Fibroblast of pulmonary artery (primary cell): Measurements from ENCODE around the gene TMEM213.

ENCODE experiments used
- DNase-seq: peaks from one replicate; pipeline ENCODE4 v3.0.0-alpha.2; 2010; ENCODE audit warnings: low read depth
- H3K4me3 ChIP-seq: replicated peaks from 2 replicates; pipeline ENCODE4 v1.5.1; 2011; ENCODE audit warnings: low read depth, mild to moderate bottlenecking, control low read depth, low read length, moderate library complexity
- CTCF ChIP-seq: IDR thresholded peaks from 2 replicates; pipeline ENCODE4 v1.5.1; 2011; ENCODE audit warnings: mild to moderate bottlenecking, control low read depth, low read length, inconsistent platforms; ENCODE audit errors: missing control alignments

Gene TMEM213

GRCh38 chr7:138753150-138753518 lies 44.7 kb upstream of the TMEM213 start:
- no peak for TF ChIP-seq CTCF
- H3K4me3 ChIP-seq = no peak overlapping the region
- no peak for DNase-seq

- no peak for TF ChIP-seq CTCF
- no peak overlapping the region for H3K4me3 ChIP-seq
- no peak for DNase-seq
Measured at GRCh38 chr7:138753610-138754009, 44.2 kb upstream of the TMEM213 start.

- no peak for TF ChIP-seq CTCF
- H3K4me3 ChIP-seq = no peak overlapping the region
- peak; percentile 14 for DNase-seq
Measured at GRCh38 chr7:138755331-138755747, 42.5 kb upstream of the TMEM213 start.

GRCh38 chr7:138755842-138756590 lies 41.8 kb upstream of the TMEM213 start:
- DNase-seq = no peak
- no peak overlapping the region for H3K4me3 ChIP-seq
- no peak for TF ChIP-seq CTCF

- no peak for TF ChIP-seq CTCF
- H3K4me3 ChIP-seq = no peak overlapping the region
- no peak for DNase-seq
Measured at GRCh38 chr7:138756591-138757242, 41.1 kb upstream of the TMEM213 start.

GRCh38 chr7:138768241-138768640 lies 29.6 kb upstream of the TMEM213 start:
- no peak for TF ChIP-seq CTCF
- no peak for DNase-seq
- H3K4me3 ChIP-seq = no peak overlapping the region

- no peak for DNase-seq
- no peak overlapping the region for H3K4me3 ChIP-seq
- TF ChIP-seq CTCF = no peak
Measured at GRCh38 chr7:138770904-138771303, 26.9 kb upstream of the TMEM213 start.
